ENCODE results near the gene CFAP92.

The CFAP92 gene

GRCh38 chr3:129006864-129007263 is 13.0 kb upstream of the CFAP92 start:
- no peak for DNase-seq (ENCODE audit: extremely low read depth in 1 of 2, low read depth in 1 of 2)

- no peak for DNase-seq (ENCODE audit: extremely low read depth in 1 of 2, low read depth in 1 of 2)
These were observed 11.8 kb upstream of the CFAP92 start for GRCh38 chr3:129005526-129006303.

GRCh38 chr3:129004639-129005295 is 10.9 kb upstream of the CFAP92 start:
- DNase-seq (ENCODE audit: extremely low read depth in 1 of 2, low read depth in 1 of 2), result no peak

GRCh38 chr3:129003578-129004112 is 9.8 kb upstream of the CFAP92 start:
- no peak for DNase-seq (ENCODE audit: extremely low read depth in 1 of 2, low read depth in 1 of 2)

- no peak for DNase-seq (ENCODE audit: extremely low read depth in 1 of 2, low read depth in 1 of 2)
These were observed 9.0 kb upstream of the CFAP92 start for GRCh38 chr3:129002573-129003569.

- no peak for DNase-seq (ENCODE audit: extremely low read depth in 1 of 2, low read depth in 1 of 2)
These were observed 8.1 kb upstream of the CFAP92 start for GRCh38 chr3:129001806-129002572.

GRCh38 chr3:129001101-129001805 is 7.4 kb upstream of the CFAP92 start, which contains the start of gene EFCC1:
TSS of gene EFCC1 (plus strand) at chr3:129001304. CDS start at chr3:129001629, 325 bp downstream.
- DNase-seq (ENCODE audit: extremely low read depth in 1 of 2, low read depth in 1 of 2), result no peak

GRCh38 chr3:129000742-129001100 is 6.8 kb upstream of the CFAP92 start:
- no peak for DNase-seq (ENCODE audit: extremely low read depth in 1 of 2, low read depth in 1 of 2)

- no peak for DNase-seq (ENCODE audit: extremely low read depth in 1 of 2, low read depth in 1 of 2)
These were observed 5.2 kb upstream of the CFAP92 start for GRCh38 chr3:128999102-128999501.

- DNase-seq (ENCODE audit: extremely low read depth in 1 of 2, low read depth in 1 of 2), result no peak
These were observed 4.7 kb upstream of the CFAP92 start for GRCh38 chr3:128998561-128998960.

GRCh38 chr3:128997486-128998133 is 3.7 kb upstream of the CFAP92 start:
- DNase-seq (ENCODE audit: extremely low read depth in 1 of 2, low read depth in 1 of 2), result no peak

GRCh38 chr3:128996726-128997125 is 2.9 kb upstream of the CFAP92 start:
- no peak for DNase-seq (ENCODE audit: extremely low read depth in 1 of 2, low read depth in 1 of 2)

- no peak for DNase-seq (ENCODE audit: extremely low read depth in 1 of 2, low read depth in 1 of 2)
These were observed 2.3 kb upstream of the CFAP92 start for GRCh38 chr3:128996200-128996599.

GRCh38 chr3:128995737-128996136 is 1.9 kb upstream of the CFAP92 start:
- DNase-seq (ENCODE audit: extremely low read depth in 1 of 2, low read depth in 1 of 2), result no peak

GRCh38 chr3:128994581-128995546 is 988 bp upstream of the CFAP92 start:
- DNase-seq (ENCODE audit: extremely low read depth in 1 of 2, low read depth in 1 of 2), result no peak

GRCh38 chr3:128994173-128994512 is 267 bp upstream of the CFAP92 start:
- no peak for DNase-seq (ENCODE audit: extremely low read depth in 1 of 2, low read depth in 1 of 2)

GRCh38 chr3:128992926-128993460 is 883 bp downstream of the CFAP92 start:
- no peak for DNase-seq (ENCODE audit: extremely low read depth in 1 of 2, low read depth in 1 of 2)
